ENCODE data around the gene HSD11B2.

The HSD11B2 gene

GRCh38 chr16:67396159-67397035, 34.5 kb upstream of the HSD11B2 start:
- Histone ChIP-seq H2AFZ (no peak overlapping the region), H3K27ac (peak overlapping the region; percentile 49), H3K9ac (no peak overlapping the region), H3K4me1 (peaks cover 27% of the 10 kb centered on the region), H3K4me2 (ENCODE audit: low read length) (no peak overlapping the region), H3K4me3 (ENCODE audit: low read depth, low read length) (no peak overlapping the region), H3K9me3 (ENCODE audit: control insufficient read depth, low read length) (no peaks in the 10 kb centered on the region), H3K27me3 (ENCODE audit: control insufficient read depth, insufficient read depth, low read length) (no peaks in the 10 kb centered on the region), H3K79me2 (no peaks in the 10 kb centered on the region), H3K36me3 (ENCODE audit: control insufficient read depth, insufficient read depth, low read length) (no peaks in the 10 kb centered on the region)
- no peak for TF ChIP-seq CTCF (IDR thresholded peaks at IDR 0.05)

- H3K27me3 ChIP-seq (ENCODE audit: control insufficient read depth, insufficient read depth, low read length) = no peaks in the 10 kb centered on the region
- no peak for TF ChIP-seq CTCF (IDR thresholded peaks at IDR 0.05)
- H3K4me3 ChIP-seq (ENCODE audit: low read depth, low read length) = no peak overlapping the region
- no peaks in the 10 kb centered on the region for H3K36me3 ChIP-seq (ENCODE audit: control insufficient read depth, insufficient read depth, low read length)
- H3K4me2 ChIP-seq (ENCODE audit: low read length) = no peak overlapping the region
- H3K27ac ChIP-seq = peak overlapping the region; percentile 49
- no peaks in the 10 kb centered on the region for H3K9me3 ChIP-seq (ENCODE audit: control insufficient read depth, low read length)
- H3K4me1 ChIP-seq = peaks cover 27% of the 10 kb centered on the region
- H3K9ac ChIP-seq = no peak overlapping the region
- no peak overlapping the region for H2AFZ ChIP-seq
- no peaks in the 10 kb centered on the region for H3K79me2 ChIP-seq
Measured at GRCh38 chr16:67397036-67397801, 33.7 kb upstream of the HSD11B2 start.

GRCh38 chr16:67397812-67398545, 32.9 kb upstream of the HSD11B2 start:
- no peak overlapping the region for H3K27ac ChIP-seq

GRCh38 chr16:67398546-67399217, 32.2 kb upstream of the HSD11B2 start:
- Histone ChIP-seq H2AFZ (no peak overlapping the region), H3K27ac (no peak overlapping the region), H3K79me2 (no peaks in the 10 kb centered on the region), H3K4me2 (ENCODE audit: low read length) (no peak overlapping the region), H3K4me1 (peaks cover 24% of the 10 kb centered on the region), H3K4me3 (ENCODE audit: low read depth, low read length) (no peak overlapping the region), H3K9me3 (ENCODE audit: control insufficient read depth, low read length) (no peaks in the 10 kb centered on the region), H3K27me3 (ENCODE audit: control insufficient read depth, insufficient read depth, low read length) (no peaks in the 10 kb centered on the region), H3K36me3 (ENCODE audit: control insufficient read depth, insufficient read depth, low read length) (no peaks in the 10 kb centered on the region), H3K9ac (no peak overlapping the region)
- no peak for TF ChIP-seq CTCF (IDR thresholded peaks at IDR 0.05)

More at GRCh38 chr16:67397812-67398545, 32.9 kb upstream of the HSD11B2 start:
- Histone ChIP-seq H3K36me3 (ENCODE audit: control insufficient read depth, insufficient read depth, low read length) (no peaks in the 10 kb centered on the region), H2AFZ (no peak overlapping the region), H3K9ac (no peak overlapping the region), H3K79me2 (no peaks in the 10 kb centered on the region), H3K4me3 (ENCODE audit: low read depth, low read length) (no peak overlapping the region), H3K4me1 (peaks cover 26% of the 10 kb centered on the region), H3K27me3 (ENCODE audit: control insufficient read depth, insufficient read depth, low read length) (no peaks in the 10 kb centered on the region), H3K9me3 (ENCODE audit: control insufficient read depth, low read length) (no peaks in the 10 kb centered on the region), H3K4me2 (ENCODE audit: low read length) (no peak overlapping the region)
- peak; percentile 9 for TF ChIP-seq CTCF (IDR thresholded peaks at IDR 0.05)
